Hepatocyte (in vitro differentiated cells): ENCODE data around the gene GRID1.

Experiments
- EZH2 ChIP-seq: fragments of 200-600 bp; sonication (generic); IDR thresholded peaks from 2 replicates; pipeline ENCODE4 v1.6.1; 2016; ENCODE audit warnings: antibody characterized with exemption, mild to moderate bottlenecking, borderline replicate concordance
- EZH2phosphoT487 ChIP-seq: fragments of 200-600 bp; sonication (generic); IDR thresholded peaks from one replicate; pipeline ENCODE4 v1.6.1; 2018; ENCODE audit warnings: antibody characterized with exemption, mild to moderate bottlenecking, low read depth, moderate library complexity; ENCODE audit not compliant: unreplicated experiment, severe bottlenecking
- TF ChIP-seq, protein P1 (sequence below): fragments of 200-600 bp; sonication (generic); IDR thresholded peaks from 2 replicates; pipeline ENCODE4 v1.5.1; 2016; ENCODE audit warnings: antibody characterized with exemption, mild to moderate bottlenecking; ENCODE audit not compliant: poor library complexity

DNA sequence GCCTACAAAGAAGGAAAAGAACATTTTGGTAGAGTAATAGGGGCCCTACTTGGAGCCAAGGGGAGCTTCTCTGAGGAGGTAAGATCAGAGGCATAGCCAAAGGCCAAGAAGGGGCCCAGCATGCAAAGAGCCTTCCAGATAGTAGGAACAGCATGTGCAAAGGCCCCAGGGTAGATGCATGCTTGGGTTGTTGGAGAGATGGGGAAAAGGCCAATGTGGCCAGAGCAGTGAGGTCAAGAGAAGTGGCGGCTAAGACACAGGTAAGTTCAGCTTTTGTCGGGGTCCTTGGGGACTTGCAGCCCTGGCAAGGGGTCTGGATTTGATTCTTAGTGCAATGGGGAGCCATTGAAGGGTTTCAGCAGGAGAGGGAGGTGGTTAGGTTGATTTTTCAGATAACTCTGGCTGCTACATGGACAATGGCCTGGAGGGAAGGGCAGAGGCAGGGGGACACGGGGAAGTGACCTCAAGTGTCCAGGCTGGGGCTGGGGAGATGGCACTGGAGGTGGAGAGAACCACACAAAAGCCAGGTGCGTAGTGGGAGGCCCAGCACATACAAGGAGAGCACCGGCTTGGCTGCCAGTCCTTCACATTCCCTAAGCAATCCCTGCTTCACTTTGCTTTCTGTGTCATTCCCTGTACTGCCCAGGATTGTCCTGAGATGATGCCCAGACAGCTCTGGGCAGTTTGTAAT lies 16.5 kb downstream of the GRID1 start:
- TF ChIP-seq, protein P1, sequence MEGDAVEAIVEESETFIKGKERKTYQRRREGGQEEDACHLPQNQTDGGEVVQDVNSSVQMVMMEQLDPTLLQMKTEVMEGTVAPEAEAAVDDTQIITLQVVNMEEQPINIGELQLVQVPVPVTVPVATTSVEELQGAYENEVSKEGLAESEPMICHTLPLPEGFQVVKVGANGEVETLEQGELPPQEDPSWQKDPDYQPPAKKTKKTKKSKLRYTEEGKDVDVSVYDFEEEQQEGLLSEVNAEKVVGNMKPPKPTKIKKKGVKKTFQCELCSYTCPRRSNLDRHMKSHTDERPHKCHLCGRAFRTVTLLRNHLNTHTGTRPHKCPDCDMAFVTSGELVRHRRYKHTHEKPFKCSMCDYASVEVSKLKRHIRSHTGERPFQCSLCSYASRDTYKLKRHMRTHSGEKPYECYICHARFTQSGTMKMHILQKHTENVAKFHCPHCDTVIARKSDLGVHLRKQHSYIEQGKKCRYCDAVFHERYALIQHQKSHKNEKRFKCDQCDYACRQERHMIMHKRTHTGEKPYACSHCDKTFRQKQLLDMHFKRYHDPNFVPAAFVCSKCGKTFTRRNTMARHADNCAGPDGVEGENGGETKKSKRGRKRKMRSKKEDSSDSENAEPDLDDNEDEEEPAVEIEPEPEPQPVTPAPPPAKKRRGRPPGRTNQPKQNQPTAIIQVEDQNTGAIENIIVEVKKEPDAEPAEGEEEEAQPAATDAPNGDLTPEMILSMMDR, result no peak
- TF ChIP-seq EZH2 (no peak), EZH2phosphoT487 (no peak)
